HFFc6 (cell line): ENCODE measurements around the gene LTA. TPM values are rescaled to one million over a fixed set of nuclear protein-coding genes. Genes with fewer than 3 reads are reported as not detected.
"Not testable (repeated sequence)": the region's sequence is repeated elsewhere in the genome, so short reads cannot be mapped to it uniquely, and the experiment has no call there.

Source experiments
- DNase-seq: peaks from one replicate; pipeline ENCODE4 v3.0.0-alpha.2; 2018
- H3K27ac Mint-ChIP-seq: 2 replicates; pipeline ENCODE4 v1.8.0; 2020; ENCODE audit warnings: mild to moderate bottlenecking, mixed read lengths
- H3K27me3 Mint-ChIP-seq: 2 replicates; pipeline ENCODE4 v1.8.0; 2021; ENCODE audit warnings: mild to moderate bottlenecking, moderate library complexity, mixed read lengths; ENCODE audit not compliant: insufficient read depth
- H3K36me3 Mint-ChIP-seq: 2 replicates; pipeline ENCODE4 v1.8.0; 2021; ENCODE audit warnings: low read depth, mixed read lengths
- H3K4me1 Mint-ChIP-seq: 2 replicates; pipeline ENCODE4 v1.8.0; 2020; ENCODE audit warnings: low read depth, mixed read lengths
- H3K4me3 Mint-ChIP-seq: 2 replicates; pipeline ENCODE4 v1.8.0; 2020; ENCODE audit warnings: mild to moderate bottlenecking, moderate library complexity, mixed read lengths
- H3K9me3 Mint-ChIP-seq: 2 replicates; pipeline ENCODE4 v1.8.0; 2020; ENCODE audit warnings: mild to moderate bottlenecking, mixed read lengths
- total RNA-seq, 6 experiments: library from RNA; stranded (reverse); fragmentation: NEBNext Ultra II Directional; extraction: Animal tissue kit (Norgen Biotek cat#: 25700); gene quantifications; 2 replicates in 1 of 6; 3 replicates in 5 of 6; pipeline ENCODE4 v1.2.3, GENCODE V29; 2021
- TF ChIP-seq, protein P1 (sequence below): fragments of 200-600 bp; sonication (generic); IDR thresholded peaks from 2 replicates; pipeline ENCODE4 v1.5.0; 2021; ENCODE audit warnings: antibody characterized with exemption, mild to moderate bottlenecking

Gene LTA
- total RNA-seq, 6 experiments from 2014 or later: not detected

DNA sequence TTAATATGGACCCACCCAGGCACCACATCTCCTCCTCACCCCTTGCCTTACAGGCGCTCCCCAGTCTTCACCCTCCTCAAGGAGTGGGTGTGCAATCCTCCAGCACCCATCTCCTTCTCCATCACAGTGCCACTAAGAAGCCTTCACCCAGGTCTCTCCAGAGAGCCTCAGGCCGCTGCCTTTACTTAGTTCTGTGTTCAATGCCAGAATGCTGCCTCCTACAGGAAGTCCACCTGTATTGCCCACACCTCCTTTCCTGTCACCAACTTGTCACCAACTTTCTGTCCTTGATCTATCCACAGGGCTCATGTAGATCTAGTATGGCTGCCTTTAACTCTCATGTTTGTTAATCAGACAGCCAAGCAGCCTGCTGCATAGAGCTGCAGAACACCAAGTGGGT, 13.4 kb downstream of the LTA start:
- Mint-ChIP-seq H3K4me3 (no peak overlapping the region), H3K27ac (no peak overlapping the region), H3K9me3 (no peaks in the 10 kb centered on the region), H3K4me1 (peaks cover 25% of the 10 kb centered on the region), H3K27me3 (no peaks in the 10 kb centered on the region), H3K36me3 (no peaks in the 10 kb centered on the region)
- TF ChIP-seq, protein P1, sequence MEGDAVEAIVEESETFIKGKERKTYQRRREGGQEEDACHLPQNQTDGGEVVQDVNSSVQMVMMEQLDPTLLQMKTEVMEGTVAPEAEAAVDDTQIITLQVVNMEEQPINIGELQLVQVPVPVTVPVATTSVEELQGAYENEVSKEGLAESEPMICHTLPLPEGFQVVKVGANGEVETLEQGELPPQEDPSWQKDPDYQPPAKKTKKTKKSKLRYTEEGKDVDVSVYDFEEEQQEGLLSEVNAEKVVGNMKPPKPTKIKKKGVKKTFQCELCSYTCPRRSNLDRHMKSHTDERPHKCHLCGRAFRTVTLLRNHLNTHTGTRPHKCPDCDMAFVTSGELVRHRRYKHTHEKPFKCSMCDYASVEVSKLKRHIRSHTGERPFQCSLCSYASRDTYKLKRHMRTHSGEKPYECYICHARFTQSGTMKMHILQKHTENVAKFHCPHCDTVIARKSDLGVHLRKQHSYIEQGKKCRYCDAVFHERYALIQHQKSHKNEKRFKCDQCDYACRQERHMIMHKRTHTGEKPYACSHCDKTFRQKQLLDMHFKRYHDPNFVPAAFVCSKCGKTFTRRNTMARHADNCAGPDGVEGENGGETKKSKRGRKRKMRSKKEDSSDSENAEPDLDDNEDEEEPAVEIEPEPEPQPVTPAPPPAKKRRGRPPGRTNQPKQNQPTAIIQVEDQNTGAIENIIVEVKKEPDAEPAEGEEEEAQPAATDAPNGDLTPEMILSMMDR: peak; percentile 75
- peak; percentile 25 for DNase-seq

DNA sequence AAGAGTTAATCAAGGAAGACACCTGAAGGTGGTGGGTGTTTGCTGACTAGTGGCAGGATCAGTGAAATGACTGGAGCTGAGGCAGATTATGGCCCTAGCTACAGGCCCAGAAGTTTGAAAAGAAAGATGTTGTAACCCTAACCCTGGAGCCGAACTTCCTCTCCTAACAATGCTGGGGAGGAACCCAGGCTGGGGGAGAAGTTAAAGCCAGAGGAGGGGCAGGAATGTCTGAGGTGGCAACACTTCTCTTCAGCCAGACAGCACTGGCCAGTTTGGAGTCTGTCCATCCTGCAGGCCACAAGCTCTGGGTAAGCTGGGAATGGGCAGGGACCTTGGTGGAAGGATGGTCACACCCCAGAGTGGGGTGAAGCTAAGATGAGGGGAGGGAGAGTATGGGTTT, 13.9 kb downstream of the LTA start, which contains the start of gene LST1:
Gene LST1 (plus strand): TSS at position 270 of the 400 bp plus-strand sequence. CDS start 1,023 bp downstream, outside the sequence.
- no peaks in the 10 kb centered on the region for H3K36me3 Mint-ChIP-seq
- no peak for DNase-seq
- no peaks in the 10 kb centered on the region for H3K9me3 Mint-ChIP-seq
- H3K4me3 Mint-ChIP-seq: no peak within 1 kb of the TSS
- H3K27ac Mint-ChIP-seq: no peak within 1 kb of the TSS
- peaks cover 25% of the 10 kb centered on the region for H3K4me1 Mint-ChIP-seq
- TF ChIP-seq, protein P1: no peak
- H3K27me3 Mint-ChIP-seq: no peaks in the 10 kb centered on the region

DNA sequence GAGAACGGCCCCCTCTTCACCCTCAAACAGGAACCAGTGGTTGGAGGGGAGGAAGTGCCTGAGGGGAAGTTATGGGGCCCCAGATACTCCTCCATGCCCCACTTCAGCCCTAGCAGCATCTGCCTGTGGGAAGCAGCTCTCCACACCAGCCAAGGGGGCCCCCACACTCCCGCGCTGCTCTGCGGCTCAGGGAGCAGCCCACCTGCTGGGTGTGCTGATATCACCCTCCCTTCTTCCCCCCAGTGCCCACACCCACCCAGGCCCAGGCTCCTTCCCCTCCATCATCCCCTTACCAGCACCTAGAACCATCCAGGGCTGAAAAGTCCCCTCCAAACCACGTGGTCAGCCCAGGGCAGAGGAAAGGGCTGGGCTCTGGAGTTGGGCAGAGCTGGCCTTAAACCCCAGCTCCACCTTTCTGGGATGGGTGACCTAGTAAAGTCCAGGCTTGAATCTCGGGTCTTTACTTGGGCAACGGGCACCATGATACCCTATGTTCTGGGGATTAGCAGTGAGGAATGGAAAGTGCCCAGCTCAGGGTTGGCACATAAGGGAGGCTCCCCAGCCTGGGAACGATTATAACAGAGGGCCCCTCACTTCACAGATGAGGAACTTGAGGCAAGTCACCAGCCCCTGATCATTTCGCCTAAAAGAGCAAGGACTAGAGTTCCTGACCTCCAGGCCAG, 14.7 kb downstream of the LTA start:
- no peaks in the 10 kb centered on the region for H3K9me3 Mint-ChIP-seq
- TF ChIP-seq, protein P1: no peak

DNA sequence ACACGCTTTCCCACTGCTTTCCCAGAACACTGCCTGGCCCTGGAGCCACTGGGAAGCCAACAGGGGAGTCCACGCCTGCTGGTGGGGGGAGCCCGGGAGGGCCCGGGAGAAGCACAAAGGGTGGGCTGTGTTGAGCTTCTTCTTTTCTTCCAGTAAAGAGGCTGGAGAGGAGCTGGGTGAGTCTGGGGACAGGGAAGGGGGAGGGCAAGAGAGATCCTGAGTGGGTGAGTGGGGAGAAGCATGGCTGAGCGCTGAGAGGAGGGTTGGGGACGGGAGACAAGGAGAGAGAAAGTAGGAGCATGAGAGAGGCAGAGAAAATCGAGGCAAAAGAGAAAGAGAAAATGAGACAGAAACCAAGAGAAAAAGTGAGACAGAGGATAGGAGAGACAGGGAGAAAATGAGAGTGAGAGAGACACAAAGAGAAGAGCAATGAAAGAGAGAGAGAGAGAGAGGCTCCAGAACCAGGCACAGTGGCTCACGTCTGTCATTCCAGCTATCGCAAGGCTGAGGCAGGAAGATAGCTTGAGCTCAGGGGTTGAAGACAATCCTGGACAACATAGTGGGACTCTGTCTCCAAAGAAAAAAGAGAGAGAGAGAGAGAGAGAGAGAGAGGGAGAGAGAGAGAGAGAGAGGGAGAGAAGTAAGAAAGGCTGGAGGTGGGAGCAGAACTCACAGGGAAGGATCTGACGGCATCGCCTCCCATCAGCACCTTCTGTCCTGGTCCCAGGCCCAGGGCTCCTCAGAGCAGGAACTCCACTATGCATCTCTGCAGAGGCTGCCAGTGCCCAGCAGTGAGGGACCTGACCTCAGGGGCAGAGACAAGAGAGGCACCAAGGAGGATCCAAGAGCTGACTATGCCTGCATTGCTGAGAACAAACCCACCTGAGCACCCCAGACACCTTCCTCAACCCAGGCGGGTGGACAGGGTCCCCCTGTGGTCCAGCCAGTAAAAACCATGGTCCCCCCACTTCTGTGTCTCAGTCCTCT, 16.0 kb downstream of the LTA start:
- TF ChIP-seq, protein P1: no peak
- Mint-ChIP-seq H3K4me3 (no peak overlapping the region), H3K27me3 (no peaks in the 10 kb centered on the region), H3K9me3 (no peaks in the 10 kb centered on the region), H3K27ac (no peak overlapping the region), H3K4me1 (peaks cover 14% of the 10 kb centered on the region), H3K36me3 (no peaks in the 10 kb centered on the region)
- no peak for DNase-seq

More for the DNA sequence above, 14.7 kb downstream of the LTA start:
- no peaks in the 10 kb centered on the region for H3K36me3 Mint-ChIP-seq
- no peak overlapping the region for H3K4me3 Mint-ChIP-seq
- no peak overlapping the region for H3K27ac Mint-ChIP-seq
- H3K27me3 Mint-ChIP-seq: no peaks in the 10 kb centered on the region
- no peak for DNase-seq
- peaks cover 18% of the 10 kb centered on the region for H3K4me1 Mint-ChIP-seq

DNA sequence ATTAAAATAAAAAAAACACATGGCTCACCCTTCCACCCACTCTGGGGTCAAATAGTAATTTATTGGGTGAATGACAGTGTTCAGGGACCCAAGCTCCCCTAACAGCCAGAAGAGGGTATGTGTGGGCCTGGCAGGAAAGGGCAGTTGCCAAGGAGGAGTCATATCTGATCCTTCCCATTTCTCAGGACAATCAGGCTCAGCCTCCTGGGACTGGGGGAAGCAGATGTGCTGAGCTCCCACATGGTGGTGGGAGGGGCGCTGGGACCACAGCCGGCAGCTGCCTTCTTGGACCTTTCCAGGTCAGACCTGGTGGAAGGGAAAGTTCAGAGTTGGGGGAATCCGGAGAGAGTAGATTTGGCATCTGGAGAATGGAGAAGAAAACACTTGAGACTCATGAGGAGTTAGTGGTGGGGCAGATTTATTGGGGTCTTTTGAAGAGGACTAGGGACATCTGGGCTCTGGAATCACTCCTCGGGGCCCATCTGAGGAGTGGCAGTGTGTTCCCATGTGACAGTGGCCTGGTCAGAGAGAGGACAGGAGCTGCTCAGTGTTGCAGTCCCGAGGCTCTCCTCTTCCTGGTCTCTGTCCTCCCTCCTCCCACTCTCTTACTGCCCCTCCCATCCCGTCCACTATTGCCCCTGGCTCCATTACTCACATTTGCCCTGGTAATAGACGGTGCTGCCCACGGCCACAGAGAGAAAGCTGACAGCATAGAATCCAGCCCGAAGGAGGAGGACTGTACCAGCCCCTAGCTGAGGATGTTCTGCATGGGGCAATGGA, 17.0 kb downstream of the LTA start:
- H3K27me3 Mint-ChIP-seq: no peaks in the 10 kb centered on the region
- TF ChIP-seq, protein P1: no peak
- peak overlapping the region; percentile 6; the same call in 1 of the 2 replicates for H3K27ac Mint-ChIP-seq
- H3K36me3 Mint-ChIP-seq: no peaks in the 10 kb centered on the region
- no peak for DNase-seq
- H3K9me3 Mint-ChIP-seq: no peaks in the 10 kb centered on the region
- H3K4me1 Mint-ChIP-seq: peaks cover 14% of the 10 kb centered on the region
- H3K4me3 Mint-ChIP-seq: no peak overlapping the region; the same call in 1 of the 2 replicates

DNA sequence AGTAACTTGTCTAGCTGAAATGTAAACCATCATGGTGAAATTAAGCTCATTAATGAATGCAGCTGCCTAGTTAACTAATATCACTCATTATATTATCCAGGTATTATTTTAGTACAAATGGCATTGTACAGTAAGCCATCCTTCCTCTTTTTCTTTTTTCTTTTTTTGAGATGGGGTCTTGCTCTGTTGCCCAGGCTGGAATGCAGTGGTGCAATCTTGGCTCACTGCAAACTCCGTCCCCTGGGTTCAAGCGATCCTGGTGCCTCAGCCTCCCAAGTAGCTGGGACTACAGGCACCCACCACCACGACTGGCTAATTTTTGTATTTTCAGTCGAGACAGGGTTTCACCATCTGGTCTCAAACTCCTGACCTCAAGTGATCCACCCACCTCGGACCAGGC, 18.6 kb downstream of the LTA start:
- not testable (repeated sequence) for H3K36me3 Mint-ChIP-seq, H3K27me3 Mint-ChIP-seq, H3K27ac Mint-ChIP-seq, DNase-seq, H3K9me3 Mint-ChIP-seq, H3K4me3 Mint-ChIP-seq
- H3K4me1 Mint-ChIP-seq: peaks cover 12% of the 10 kb centered on the region
